Thyroid gland (tissue), 4 donors: ENCODE results near the gene TNNI3.

Experiments used
- POLR2A ChIP-seq, 2 donors: fragments of 450-650 bp; IDR thresholded peaks; one replicate each; pipeline ENCODE4 v1.6.1; 2017; ENCODE audit warnings: antibody characterized with exemption in 2 of 2, mild to moderate bottlenecking in 2 of 2, moderate library complexity in 1 of 2
- TF ChIP-seq, protein P1 (sequence below), 6 experiments: fragments of 200-600 bp in 3 of 6; fragments of 450-650 bp in 3 of 6; sonication (generic) in 3 of 6; IDR thresholded peaks; one replicate each; pipeline ENCODE4 v1.5.1; 2016 to 2019; ENCODE audit warnings: antibody characterized with exemption in 6 of 6, mild to moderate bottlenecking in 2 of 6, inconsistent platforms in 1 of 6, moderate library complexity in 1 of 6

GRCh38 chr19:55178781-55179599 lies 21.5 kb upstream of the TNNI3 start:
- no peak for TF ChIP-seq POLR2A (IDR thresholded peaks at IDR 0.05)
- TF ChIP-seq, protein P1, sequence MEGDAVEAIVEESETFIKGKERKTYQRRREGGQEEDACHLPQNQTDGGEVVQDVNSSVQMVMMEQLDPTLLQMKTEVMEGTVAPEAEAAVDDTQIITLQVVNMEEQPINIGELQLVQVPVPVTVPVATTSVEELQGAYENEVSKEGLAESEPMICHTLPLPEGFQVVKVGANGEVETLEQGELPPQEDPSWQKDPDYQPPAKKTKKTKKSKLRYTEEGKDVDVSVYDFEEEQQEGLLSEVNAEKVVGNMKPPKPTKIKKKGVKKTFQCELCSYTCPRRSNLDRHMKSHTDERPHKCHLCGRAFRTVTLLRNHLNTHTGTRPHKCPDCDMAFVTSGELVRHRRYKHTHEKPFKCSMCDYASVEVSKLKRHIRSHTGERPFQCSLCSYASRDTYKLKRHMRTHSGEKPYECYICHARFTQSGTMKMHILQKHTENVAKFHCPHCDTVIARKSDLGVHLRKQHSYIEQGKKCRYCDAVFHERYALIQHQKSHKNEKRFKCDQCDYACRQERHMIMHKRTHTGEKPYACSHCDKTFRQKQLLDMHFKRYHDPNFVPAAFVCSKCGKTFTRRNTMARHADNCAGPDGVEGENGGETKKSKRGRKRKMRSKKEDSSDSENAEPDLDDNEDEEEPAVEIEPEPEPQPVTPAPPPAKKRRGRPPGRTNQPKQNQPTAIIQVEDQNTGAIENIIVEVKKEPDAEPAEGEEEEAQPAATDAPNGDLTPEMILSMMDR (IDR thresholded peaks at IDR 0.05), result no peak
